CD14-positive monocyte (primary cell): ENCODE results near the gene TCEANC2. TPM values are rescaled to one million over a fixed set of nuclear protein-coding genes. Genes with fewer than 3 reads are reported as not detected.
"Not testable (repeated sequence)": the region's sequence is repeated elsewhere in the genome, so short reads cannot be mapped to it uniquely, and the experiment has no call there.

ENCODE experiments used
- DNase-seq, 3 donors: peaks; one replicate each; pipeline ENCODE4 v3.0.0-alpha.2; 2011 to 2022
- H2AFZ ChIP-seq: 2 replicates; pipeline ENCODE4 v1.6.0; 2012; ENCODE audit warnings: mild to moderate bottlenecking, low read depth, low read length, inconsistent platforms; ENCODE audit not compliant: insufficient read depth, poor library complexity, severe bottlenecking
- H3K27ac ChIP-seq, 2 donors: 1 replicate in 1 of 2; 2 replicates in 1 of 2; pipeline ENCODE4 v1.5.1; 2012 to 2013; ENCODE audit warnings: low read length in 2 of 2, control low read depth in 1 of 2, inconsistent platforms in 1 of 2, low read depth in 1 of 2, mild to moderate bottlenecking in 1 of 2
- H3K27me3 ChIP-seq, 2 donors: one replicate each; pipeline versions ENCODE4 v1.6.0 to v1.6.1; 2011 to 2013; ENCODE audit warnings: low read length in 2 of 2; ENCODE audit not compliant: control insufficient read depth in 2 of 2, insufficient read depth in 2 of 2
- H3K36me3 ChIP-seq, 2 donors: replicated peaks in 1 of 2; 1 replicate in 1 of 2; 2 replicates in 1 of 2; pipeline versions ENCODE4 v1.5.1 to v1.6.1; 2012 to 2013; ENCODE audit warnings: low read length in 2 of 2, control low read depth in 1 of 2, inconsistent platforms in 1 of 2, mild to moderate bottlenecking in 1 of 2; ENCODE audit not compliant: insufficient read depth in 2 of 2, control insufficient read depth in 1 of 2
- H3K4me1 ChIP-seq, 2 donors: 1 replicate in 1 of 2; 2 replicates in 1 of 2; pipeline versions ENCODE4 v1.5.1 to v1.6.1; 2012 to 2013; ENCODE audit warnings: low read length in 2 of 2, control low read depth in 1 of 2, inconsistent platforms in 1 of 2, mild to moderate bottlenecking in 1 of 2, moderate library complexity in 1 of 2; ENCODE audit not compliant: insufficient read depth in 2 of 2, control insufficient read depth in 1 of 2
- H3K4me2 ChIP-seq: replicated peaks from 2 replicates; pipeline ENCODE3; 2012; ENCODE audit warnings: low read length, moderate library complexity, mild to moderate bottlenecking; ENCODE audit not compliant: poor library complexity, severe bottlenecking; ENCODE audit errors: extremely low read depth
- H3K4me3 ChIP-seq, 3 experiments: fragments of 200-600 bp in 1 of 3; sonication (generic) in 1 of 3; replicated peaks in 1 of 3; 1 replicate in 2 of 3; 2 replicates in 1 of 3; pipeline ENCODE4 v1.5.1; 2011 to 2013; ENCODE audit warnings: low read length in 3 of 3, mild to moderate bottlenecking in 3 of 3, control low read depth in 2 of 3, low read depth in 2 of 3, inconsistent platforms in 1 of 3, moderate library complexity in 1 of 3
- H3K79me2 ChIP-seq: 2 replicates; pipeline ENCODE4 v1.6.0; 2012; ENCODE audit warnings: mild to moderate bottlenecking, control low read depth, inconsistent platforms, low read length, moderate library complexity; ENCODE audit not compliant: insufficient read depth
- H3K9ac ChIP-seq: 2 replicates; pipeline ENCODE4 v1.6.0; 2017; ENCODE audit warnings: low read length, mild to moderate bottlenecking; ENCODE audit not compliant: insufficient read depth, poor library complexity, severe bottlenecking
- H3K9me3 ChIP-seq, 2 donors: replicated peaks in 1 of 2; 1 replicate in 1 of 2; 2 replicates in 1 of 2; pipeline versions ENCODE4 v1.5.1 to v1.6.1; 2012 to 2013; ENCODE audit warnings: low read length in 2 of 2, control low read depth in 1 of 2; ENCODE audit not compliant: control insufficient read depth in 1 of 2, insufficient read depth in 1 of 2
- H4K20me1 ChIP-seq: 2 replicates; pipeline ENCODE4 v1.6.0; 2012; ENCODE audit warnings: mild to moderate bottlenecking, low read length, control low read depth, moderate library complexity; ENCODE audit not compliant: insufficient read depth
- H3K27ac Mint-ChIP-seq, 7 donors: one replicate each; pipeline ENCODE4 v1.8.0; 2020; ENCODE audit warnings: mild to moderate bottlenecking in 7 of 7, mixed read lengths in 7 of 7, moderate library complexity in 6 of 7, inconsistent platforms in 2 of 7
- H3K27me3 Mint-ChIP-seq, 3 donors: one replicate each; pipeline ENCODE4 v1.8.0; 2021 to 2022; ENCODE audit warnings: low read depth in 3 of 3, mild to moderate bottlenecking in 3 of 3, mixed read lengths in 3 of 3, moderate library complexity in 3 of 3, inconsistent platforms in 1 of 3
- H3K36me3 Mint-ChIP-seq, 2 donors: one replicate each; pipeline ENCODE4 v1.8.0; 2020; ENCODE audit warnings: mixed read lengths in 2 of 2, inconsistent platforms in 1 of 2, mild to moderate bottlenecking in 1 of 2
- H3K4me1 Mint-ChIP-seq: one replicate; pipeline ENCODE4 v1.8.0; 2020; ENCODE audit warnings: mild to moderate bottlenecking, mixed read lengths
- H3K4me3 Mint-ChIP-seq, 2 donors: one replicate each; pipeline ENCODE4 v1.8.0; 2020; ENCODE audit warnings: mild to moderate bottlenecking in 2 of 2, mixed read lengths in 2 of 2, moderate library complexity in 1 of 2
- H3K9me3 Mint-ChIP-seq, 7 donors: one replicate each; pipeline ENCODE4 v1.8.0; 2020 to 2022; ENCODE audit warnings: mixed read lengths in 7 of 7, mild to moderate bottlenecking in 6 of 7, moderate library complexity in 6 of 7, inconsistent platforms in 2 of 7
- WGBS: methylation state at CpG from one replicate; pipeline ENCODE4 v1.1.5; 2013; ENCODE audit warnings: missing lambda C conversion rate; ENCODE audit not compliant: insufficient coverage; 5-methylcytosine and 5-hydroxymethylcytosine counted together
- intact Hi-C, 2 donors: fragments of 100-400 bp; cut with micrococcal nuclease; formaldehyde crosslinking; loops; one replicate each; pipeline versions ENCODE4 v1.15.0 to v1.15.1; 2023
- polyA plus RNA-seq, 3 donors: library from polyadenylated mRNA; depleted of rRNA in 1 of 3; unstranded in 2 of 3; stranded (reverse) in 1 of 3; fragments of 300-500 nt in 2 of 3; fragments of >200 nt in 1 of 3; fragmentation: Illumina TruSeq in 2 of 3; gene quantifications; 1 replicate in 2 of 3; 2 replicates in 1 of 3; pipeline ENCODE4 v1.2.3, GENCODE V29; 2012 to 2021
- TF ChIP-seq, protein P1 (sequence below): fragments of 200-600 bp; IDR thresholded peaks from one replicate; pipeline ENCODE4 v1.8.0; 2022; ENCODE audit warnings: antibody characterized with exemption, mild to moderate bottlenecking

Gene TCEANC2
- polyA plus RNA-seq, 3 donors = 3.0 to 6.7 (median 3.8) TPM

DNA sequence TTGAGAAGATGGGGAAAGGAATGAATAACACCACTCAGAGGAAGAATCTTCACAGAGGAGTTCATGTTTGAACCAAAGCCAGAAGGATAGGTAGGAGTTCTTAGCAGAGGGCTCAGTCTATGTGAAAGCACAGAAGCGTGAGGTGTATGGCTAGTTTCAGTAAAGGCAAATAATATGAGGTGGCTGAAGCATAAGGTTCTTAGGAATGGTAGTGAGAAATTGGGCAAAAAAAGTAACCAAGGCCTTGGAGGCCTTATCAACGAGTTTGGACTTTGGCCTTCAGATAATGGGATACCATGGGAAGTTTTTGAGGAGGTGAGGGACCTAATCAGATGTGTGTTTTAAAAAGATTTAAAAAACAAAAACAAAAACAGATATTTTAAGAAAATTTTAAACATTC lies 47.1 kb downstream of the TCEANC2 start:
- DNase-seq = no peak
- H3K27ac Mint-ChIP-seq = no peak overlapping the region
- peaks cover 12 to 20% of the 10 kb centered on the region in 2 donors for H3K4me1 ChIP-seq
- no peaks in the 10 kb centered on the region for H4K20me1 ChIP-seq
- H3K27ac ChIP-seq = no peak overlapping the region
- no peaks in the 10 kb centered on the region for H3K79me2 ChIP-seq
- H3K9me3 ChIP-seq = no peaks in the 10 kb centered on the region
- peaks cover 57 to 71% of the 10 kb centered on the region in 2 donors for H3K36me3 Mint-ChIP-seq
- no peak overlapping the region for H3K9ac ChIP-seq
- 86% methylated on average over 1 of the region's 2 CpGs for WGBS
- H3K27me3 Mint-ChIP-seq = no peaks in the 10 kb centered on the region
- no peaks in the 10 kb centered on the region for H3K27me3 ChIP-seq
- peaks cover 25% of the 10 kb centered on the region for H3K4me1 Mint-ChIP-seq
- no peak overlapping the region for H3K4me2 ChIP-seq
- no peak overlapping the region for H3K4me3 Mint-ChIP-seq
- TF ChIP-seq, protein P1, sequence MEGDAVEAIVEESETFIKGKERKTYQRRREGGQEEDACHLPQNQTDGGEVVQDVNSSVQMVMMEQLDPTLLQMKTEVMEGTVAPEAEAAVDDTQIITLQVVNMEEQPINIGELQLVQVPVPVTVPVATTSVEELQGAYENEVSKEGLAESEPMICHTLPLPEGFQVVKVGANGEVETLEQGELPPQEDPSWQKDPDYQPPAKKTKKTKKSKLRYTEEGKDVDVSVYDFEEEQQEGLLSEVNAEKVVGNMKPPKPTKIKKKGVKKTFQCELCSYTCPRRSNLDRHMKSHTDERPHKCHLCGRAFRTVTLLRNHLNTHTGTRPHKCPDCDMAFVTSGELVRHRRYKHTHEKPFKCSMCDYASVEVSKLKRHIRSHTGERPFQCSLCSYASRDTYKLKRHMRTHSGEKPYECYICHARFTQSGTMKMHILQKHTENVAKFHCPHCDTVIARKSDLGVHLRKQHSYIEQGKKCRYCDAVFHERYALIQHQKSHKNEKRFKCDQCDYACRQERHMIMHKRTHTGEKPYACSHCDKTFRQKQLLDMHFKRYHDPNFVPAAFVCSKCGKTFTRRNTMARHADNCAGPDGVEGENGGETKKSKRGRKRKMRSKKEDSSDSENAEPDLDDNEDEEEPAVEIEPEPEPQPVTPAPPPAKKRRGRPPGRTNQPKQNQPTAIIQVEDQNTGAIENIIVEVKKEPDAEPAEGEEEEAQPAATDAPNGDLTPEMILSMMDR = no peak
- H2AFZ ChIP-seq = no peak overlapping the region
- H3K36me3 ChIP-seq = peaks cover 2 to 33% of the 10 kb centered on the region in 2 donors
- H3K9me3 Mint-ChIP-seq = peaks cover 0 to 13% (median 3%) of the 10 kb centered on the region in 7 donors
- H3K4me3 ChIP-seq = no peak overlapping the region
- intact Hi-C loops = no loop called here

DNA sequence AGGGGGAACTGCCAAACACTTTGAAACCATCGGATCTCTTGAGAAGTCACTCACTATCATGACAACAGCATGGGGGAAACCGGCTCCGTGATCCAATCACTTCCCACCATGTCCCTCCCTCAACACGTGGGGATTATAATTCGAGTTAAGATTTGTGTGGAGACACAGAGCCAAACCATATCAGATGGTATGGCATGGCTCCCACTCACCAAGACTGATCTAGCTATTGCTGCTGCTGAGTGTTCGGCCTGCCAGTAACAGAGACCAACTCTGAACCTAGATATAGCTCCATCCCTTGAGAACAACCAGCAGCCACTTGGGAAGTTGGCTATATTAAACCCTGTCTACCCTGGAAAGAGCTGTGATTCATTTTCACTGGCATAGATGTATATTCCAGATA lies 50.0 kb downstream of the TCEANC2 start:
- Mint-ChIP-seq H3K9me3 (peaks cover 0 to 13% (median 3%) of the 10 kb centered on the region in 7 donors), H3K27me3 (no peaks in the 10 kb centered on the region), H3K4me3 (no peak overlapping the region), H3K36me3 (peaks cover 41 to 53% of the 10 kb centered on the region in 2 donors), H3K27ac (no peak overlapping the region), H3K4me1 (peaks cover 11% of the 10 kb centered on the region)
- Histone ChIP-seq H3K4me2 (no peak overlapping the region), H3K9ac (no peak overlapping the region), H3K4me3 (no peak overlapping the region), H3K27me3 (no peaks in the 10 kb centered on the region), H3K79me2 (no peaks in the 10 kb centered on the region), H3K27ac (no peak overlapping the region), H3K36me3 (peaks cover 2 to 19% of the 10 kb centered on the region in 2 donors), H3K9me3 (no peaks in the 10 kb centered on the region), H3K4me1 (peaks cover 0 to 9% of the 10 kb centered on the region in 2 donors), H2AFZ (no peak overlapping the region), H4K20me1 (no peaks in the 10 kb centered on the region)
- WGBS = 100% methylated on average over 4 of the region's 6 CpGs
- no peak for DNase-seq
- TF ChIP-seq, protein P1 = no peak
- intact Hi-C loops = no loop called here

DNA sequence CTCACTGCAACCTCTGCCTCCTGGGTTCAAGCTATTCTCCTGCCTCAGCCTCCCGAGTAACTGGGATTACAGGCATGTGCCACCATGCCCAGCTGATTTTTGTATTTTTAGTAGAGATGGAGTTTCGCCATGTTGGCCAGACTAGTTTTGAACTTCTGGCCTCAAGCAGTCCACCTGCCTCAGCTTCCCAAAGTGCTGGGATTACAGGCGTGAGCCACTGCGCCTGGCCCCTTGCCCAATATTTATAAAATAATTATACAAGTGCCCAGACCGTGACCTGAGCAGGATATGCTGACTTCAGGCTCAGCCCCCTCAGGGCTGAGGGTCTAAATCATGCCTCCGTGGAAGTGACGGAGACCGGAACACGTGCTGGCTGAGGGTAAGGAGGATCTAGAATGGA lies 51.2 kb downstream of the TCEANC2 start:
- H2AFZ ChIP-seq, H3K27ac Mint-ChIP-seq, H3K4me3 ChIP-seq, H3K79me2 ChIP-seq, intact Hi-C loops, H3K9me3 ChIP-seq, H3K4me3 Mint-ChIP-seq, H3K27me3 ChIP-seq, H3K4me1 ChIP-seq, DNase-seq, H3K4me2 ChIP-seq, H3K27ac ChIP-seq, H4K20me1 ChIP-seq, H3K4me1 Mint-ChIP-seq, H3K27me3 Mint-ChIP-seq, H3K9ac ChIP-seq: not testable (repeated sequence)
- H3K36me3 Mint-ChIP-seq = peaks cover 36 to 42% of the 10 kb centered on the region in 2 donors
- H3K36me3 ChIP-seq = peaks cover 2 to 19% of the 10 kb centered on the region in 2 donors
- WGBS = 100% methylated on average over 1 of the region's 9 CpGs
- H3K9me3 Mint-ChIP-seq = peaks cover 0 to 13% (median 3%) of the 10 kb centered on the region in 7 donors
